ENCODE data around the gene ALDH3B2.
"Not testable (repeated sequence)": the region's sequence is repeated elsewhere in the genome, so short reads cannot be mapped to it uniquely, and the experiment has no call there.

Gene ALDH3B2

DNA sequence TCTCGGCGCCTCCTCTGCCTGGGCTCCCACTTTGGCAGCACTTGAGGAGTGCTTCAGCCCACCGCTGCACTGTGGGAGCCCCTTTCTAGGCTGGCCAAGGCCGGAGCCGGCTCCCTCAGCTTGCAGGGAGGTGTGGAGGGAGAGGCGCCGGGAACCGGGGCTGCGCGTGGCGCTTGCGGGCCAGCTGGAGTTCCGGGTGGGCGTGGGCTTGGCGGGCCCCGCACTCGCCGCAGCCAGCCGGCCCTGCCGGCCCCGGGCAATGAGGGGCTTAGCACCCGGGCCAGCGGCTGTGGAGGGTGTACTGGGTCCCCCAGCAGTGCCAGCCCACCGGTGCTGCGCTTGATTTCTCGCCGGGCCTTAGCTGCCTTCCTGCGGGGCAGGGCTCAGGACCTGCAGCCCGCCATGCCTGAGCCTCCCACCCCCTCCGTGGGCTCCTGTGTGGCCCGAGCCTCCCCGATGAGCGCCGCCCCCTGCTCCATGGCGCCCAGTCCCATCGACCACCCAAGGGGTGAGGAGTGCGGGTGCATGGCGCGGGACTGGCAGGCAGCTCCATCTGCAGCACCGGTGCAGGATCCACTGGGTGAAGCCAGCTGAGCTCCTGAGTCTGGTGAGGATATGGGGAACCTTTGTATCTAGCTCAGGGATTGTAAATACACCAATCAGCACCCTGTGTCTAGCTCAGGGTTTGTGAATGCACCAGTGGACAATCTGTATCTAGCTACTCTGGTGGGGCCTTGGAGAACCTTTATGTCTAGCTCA, 55.3 kb downstream of the ALDH3B2 start:
- not testable (repeated sequence) for H3K9ac ChIP-seq (ENCODE audit: low read length); H3K36me3 ChIP-seq (ENCODE audit: low read length); H3F3A ChIP-seq (ENCODE audit: insufficient read depth); H3K27ac ChIP-seq (ENCODE audit: low read depth, low read length); H3K4me3 ChIP-seq (ENCODE audit: insufficient read depth, low read length, poor library complexity, severe bottlenecking); H3K4me2 ChIP-seq (ENCODE audit: low read depth, low read length, poor library complexity, severe bottlenecking); H2AFZ ChIP-seq (ENCODE audit: low read depth, low read length, severe bottlenecking); H3K9me2 ChIP-seq (replicated peaks; ENCODE audit: insufficient read depth, low read length); H3K27me3 ChIP-seq (ENCODE audit: low read length); H3K79me2 ChIP-seq (ENCODE audit: insufficient read depth, low read length); H3K9me3 ChIP-seq (ENCODE audit: insufficient read depth, low read length); H4K20me1 ChIP-seq (ENCODE audit: low read depth, low read length)

DNA sequence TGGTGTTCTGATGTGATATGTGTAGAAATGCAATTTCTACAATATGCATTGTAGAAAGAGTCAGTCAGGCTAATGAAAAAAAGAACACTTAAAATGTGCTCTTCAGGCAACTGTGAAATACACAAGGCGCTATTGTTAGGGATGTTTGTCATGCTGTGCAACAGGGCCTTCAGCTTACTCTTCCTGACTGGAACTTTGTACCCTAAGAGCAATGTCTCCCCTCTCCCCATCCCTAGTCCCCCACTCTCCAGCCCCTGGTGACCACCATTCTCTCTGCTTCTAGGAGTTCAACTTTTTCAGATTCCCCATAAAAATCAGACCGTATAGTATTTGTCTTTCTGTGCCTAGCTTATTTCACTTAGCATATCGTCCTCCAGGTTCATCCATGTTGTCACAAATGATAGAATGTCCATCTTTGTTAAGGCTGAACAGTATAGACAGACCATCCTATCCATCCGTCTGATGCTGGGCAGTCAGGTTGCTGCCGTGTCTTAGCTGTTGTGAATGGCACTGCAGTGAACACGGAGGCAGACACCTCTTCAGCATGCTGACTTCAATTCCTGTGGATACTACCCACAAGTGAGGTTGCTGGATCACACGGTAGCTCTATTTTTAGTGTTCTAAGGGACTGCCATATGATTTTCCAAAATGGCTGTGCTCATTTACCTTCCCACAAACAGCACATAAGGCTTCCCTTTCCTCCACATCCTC, 57.0 kb downstream of the ALDH3B2 start:
- Histone ChIP-seq H3K27me3 (ENCODE audit: low read length) (no peaks in the 10 kb centered on the region), H3K36me3 (ENCODE audit: low read length) (no peaks in the 10 kb centered on the region), H3K9ac (ENCODE audit: low read length) (no peak overlapping the region), H3K79me2 (ENCODE audit: insufficient read depth, low read length) (no peaks in the 10 kb centered on the region), H4K20me1 (ENCODE audit: low read depth, low read length) (no peaks in the 10 kb centered on the region), H3K9me3 (ENCODE audit: insufficient read depth, low read length) (no peaks in the 10 kb centered on the region), H3K9me2 (replicated peaks; ENCODE audit: insufficient read depth, low read length) (no peaks in the 10 kb centered on the region), H2AFZ (ENCODE audit: low read depth, low read length, severe bottlenecking) (no peak overlapping the region), H3K4me2 (ENCODE audit: low read depth, low read length, poor library complexity, severe bottlenecking) (no peak overlapping the region), H3F3A (ENCODE audit: insufficient read depth) (0 out of 2 replicates have a peak, but pooled peaks cover 5% of the 10 kb centered on the region), H3K4me3 (ENCODE audit: insufficient read depth, low read length, poor library complexity, severe bottlenecking) (no peak overlapping the region), H3K27ac (ENCODE audit: low read depth, low read length) (no peak overlapping the region)
- TF ChIP-seq, protein P1, sequence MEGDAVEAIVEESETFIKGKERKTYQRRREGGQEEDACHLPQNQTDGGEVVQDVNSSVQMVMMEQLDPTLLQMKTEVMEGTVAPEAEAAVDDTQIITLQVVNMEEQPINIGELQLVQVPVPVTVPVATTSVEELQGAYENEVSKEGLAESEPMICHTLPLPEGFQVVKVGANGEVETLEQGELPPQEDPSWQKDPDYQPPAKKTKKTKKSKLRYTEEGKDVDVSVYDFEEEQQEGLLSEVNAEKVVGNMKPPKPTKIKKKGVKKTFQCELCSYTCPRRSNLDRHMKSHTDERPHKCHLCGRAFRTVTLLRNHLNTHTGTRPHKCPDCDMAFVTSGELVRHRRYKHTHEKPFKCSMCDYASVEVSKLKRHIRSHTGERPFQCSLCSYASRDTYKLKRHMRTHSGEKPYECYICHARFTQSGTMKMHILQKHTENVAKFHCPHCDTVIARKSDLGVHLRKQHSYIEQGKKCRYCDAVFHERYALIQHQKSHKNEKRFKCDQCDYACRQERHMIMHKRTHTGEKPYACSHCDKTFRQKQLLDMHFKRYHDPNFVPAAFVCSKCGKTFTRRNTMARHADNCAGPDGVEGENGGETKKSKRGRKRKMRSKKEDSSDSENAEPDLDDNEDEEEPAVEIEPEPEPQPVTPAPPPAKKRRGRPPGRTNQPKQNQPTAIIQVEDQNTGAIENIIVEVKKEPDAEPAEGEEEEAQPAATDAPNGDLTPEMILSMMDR (IDR thresholded peaks at IDR 0.05; ENCODE audit: insufficient read depth, low read length, poor library complexity, severe bottlenecking) = no peak
- TF ChIP-seq EZH2phosphoT487 (conservative IDR thresholded peaks at IDR 0.05; ENCODE audit: low read length) = no peak

DNA sequence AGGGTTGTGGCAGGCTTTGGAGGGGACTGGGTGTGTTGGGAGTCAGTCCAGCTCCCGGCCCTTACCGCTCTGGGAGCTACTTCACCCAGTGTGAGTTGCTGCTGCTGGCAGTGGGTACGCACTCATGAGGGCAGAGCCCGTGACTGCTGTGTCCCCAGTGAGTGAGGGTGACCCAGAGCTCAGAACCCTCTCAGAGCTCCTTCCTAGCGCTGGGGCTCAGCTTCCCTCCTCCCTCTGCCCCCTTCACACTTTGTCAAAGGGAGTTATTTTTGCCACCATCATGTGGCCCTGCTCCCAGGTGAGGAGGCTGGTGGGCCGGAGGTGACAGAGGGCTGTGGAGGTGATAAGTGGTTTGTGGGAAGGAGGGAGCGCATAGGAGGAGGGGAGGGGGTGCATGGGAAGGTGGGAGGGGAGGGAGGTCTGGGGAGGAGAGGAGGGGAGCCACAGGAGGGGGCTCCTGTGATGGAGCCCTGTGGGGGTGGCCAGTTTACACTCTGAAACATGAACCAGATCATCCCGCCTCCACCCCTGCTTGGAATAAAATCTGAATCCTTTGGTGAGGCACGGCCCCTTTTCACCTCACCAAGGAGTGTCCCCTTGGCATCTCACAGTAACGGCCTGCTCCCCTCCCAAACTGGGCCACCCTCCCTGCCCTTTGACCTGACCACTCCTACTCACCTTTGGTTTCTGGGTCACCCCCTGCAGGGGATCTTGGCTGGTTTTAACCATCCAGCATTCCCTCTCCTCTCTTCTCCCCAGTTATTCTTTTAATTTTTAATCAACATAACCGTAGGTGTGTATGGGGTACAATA, 57.8 kb downstream of the ALDH3B2 start:
- H3K27me3 ChIP-seq (ENCODE audit: low read length) = no peaks in the 10 kb centered on the region
- H3K27ac ChIP-seq (ENCODE audit: low read depth, low read length) = no peak overlapping the region
- no peaks in the 10 kb centered on the region for H4K20me1 ChIP-seq (ENCODE audit: low read depth, low read length)
- no peak overlapping the region for H3K4me2 ChIP-seq (ENCODE audit: low read depth, low read length, poor library complexity, severe bottlenecking)
- H3K9me2 ChIP-seq (replicated peaks; ENCODE audit: insufficient read depth, low read length) = no peaks in the 10 kb centered on the region
- H3K4me3 ChIP-seq (ENCODE audit: insufficient read depth, low read length, poor library complexity, severe bottlenecking) = no peak overlapping the region
- H3K9me3 ChIP-seq (ENCODE audit: insufficient read depth, low read length) = no peaks in the 10 kb centered on the region
- H3K36me3 ChIP-seq (ENCODE audit: low read length) = no peaks in the 10 kb centered on the region
- 0 out of 2 replicates have a peak, but pooled peaks cover 5% of the 10 kb centered on the region for H3F3A ChIP-seq (ENCODE audit: insufficient read depth)
- H3K9ac ChIP-seq (ENCODE audit: low read length) = no peak overlapping the region
- H3K79me2 ChIP-seq (ENCODE audit: insufficient read depth, low read length) = no peaks in the 10 kb centered on the region
- no peak overlapping the region for H2AFZ ChIP-seq (ENCODE audit: low read depth, low read length, severe bottlenecking)
- TF ChIP-seq EZH2phosphoT487 (conservative IDR thresholded peaks at IDR 0.05; ENCODE audit: low read length) = no peak
- TF ChIP-seq, protein P1 (IDR thresholded peaks at IDR 0.05; ENCODE audit: insufficient read depth, low read length, poor library complexity, severe bottlenecking) = no peak
